GM12801 (cell line): ENCODE measurements around the gene KIRREL3.

Experiments
- CTCF ChIP-seq: IDR thresholded peaks from one replicate; pipeline ENCODE4 v1.5.1; 2011; ENCODE audit warnings: control low read depth; ENCODE audit not compliant: insufficient read length; ENCODE audit errors: extremely low read depth

Gene KIRREL3

DNA sequence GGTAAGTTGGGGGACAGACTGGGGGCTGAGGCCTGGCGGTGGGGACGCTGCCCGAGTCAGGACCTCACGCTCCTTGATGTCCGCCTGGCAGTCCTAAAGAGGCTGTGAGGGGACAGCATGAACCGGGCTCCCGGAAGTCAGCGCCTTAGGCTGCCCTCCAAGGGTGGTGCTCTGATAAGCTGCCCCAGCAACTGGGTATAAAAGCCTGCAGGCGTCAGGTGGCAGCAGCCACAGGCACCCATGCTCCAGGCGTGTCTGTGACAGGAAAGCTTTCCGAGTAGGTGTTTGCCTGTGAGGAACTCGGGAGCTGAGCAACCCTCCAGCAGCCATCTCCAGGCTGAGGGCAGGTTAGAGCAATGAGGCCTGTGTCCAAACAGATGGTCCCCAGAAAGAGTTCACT is 592.1 kb downstream of the KIRREL3 start:
- TF ChIP-seq CTCF = no peak

DNA sequence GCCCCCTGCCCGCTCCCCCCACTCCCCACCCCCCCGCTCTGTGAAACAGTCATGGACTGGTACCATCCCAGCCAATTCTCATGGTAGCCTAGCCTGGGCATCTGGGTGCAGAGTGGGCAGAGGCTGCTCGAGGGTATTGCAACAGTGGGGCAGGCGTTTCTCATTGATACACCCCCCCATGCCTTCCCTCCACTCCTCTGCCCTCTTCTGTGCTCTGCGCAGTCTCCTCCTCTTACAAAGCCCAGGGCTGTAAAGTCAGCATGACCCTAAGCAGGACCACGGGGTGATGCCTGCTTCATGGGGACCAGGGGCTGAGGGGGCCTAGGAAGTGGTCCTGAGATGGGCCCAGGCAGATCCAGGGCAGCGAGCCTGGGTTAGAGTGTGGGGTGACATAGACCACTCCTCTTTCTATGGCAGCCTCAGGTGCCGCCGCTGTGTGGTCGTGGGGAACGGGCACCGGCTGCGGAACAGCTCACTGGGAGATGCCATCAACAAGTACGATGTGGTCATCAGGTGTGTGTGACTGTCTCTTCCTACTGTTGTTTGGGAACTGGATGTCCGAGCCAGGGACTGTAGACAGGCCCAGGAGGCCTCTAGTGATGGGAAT is 592.8 kb downstream of the KIRREL3 start:
- no peak for TF ChIP-seq CTCF

- no peak for TF ChIP-seq CTCF
Measured at GRCh38 chr11:126407101-126407521, 593.5 kb downstream of the KIRREL3 start.

GRCh38 chr11:126406368-126406767 is 594.2 kb downstream of the KIRREL3 start:
- TF ChIP-seq CTCF = no peak

GRCh38 chr11:126405906-126406305 is 594.7 kb downstream of the KIRREL3 start:
- TF ChIP-seq CTCF = no peak

DNA sequence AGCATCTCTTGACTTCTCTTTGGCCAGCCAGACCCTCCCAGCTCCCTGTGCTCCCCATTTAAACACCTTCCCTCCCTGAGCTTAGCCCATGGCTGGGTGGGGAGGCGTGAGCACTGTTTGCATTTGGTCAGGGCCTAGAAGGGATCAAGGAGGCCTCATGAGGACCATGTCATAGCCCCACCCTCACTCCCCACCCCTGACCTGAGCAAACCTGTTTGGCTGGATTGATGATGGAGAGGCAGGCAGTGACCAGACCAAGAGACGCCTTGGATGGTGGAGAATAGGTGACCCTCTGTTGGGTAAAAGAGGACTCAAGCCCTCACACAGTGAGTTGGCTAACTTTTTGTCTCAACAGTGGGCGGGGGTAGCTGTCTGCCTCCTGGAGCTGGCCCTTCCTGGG is 595.2 kb downstream of the KIRREL3 start:
- no peak for TF ChIP-seq CTCF

DNA sequence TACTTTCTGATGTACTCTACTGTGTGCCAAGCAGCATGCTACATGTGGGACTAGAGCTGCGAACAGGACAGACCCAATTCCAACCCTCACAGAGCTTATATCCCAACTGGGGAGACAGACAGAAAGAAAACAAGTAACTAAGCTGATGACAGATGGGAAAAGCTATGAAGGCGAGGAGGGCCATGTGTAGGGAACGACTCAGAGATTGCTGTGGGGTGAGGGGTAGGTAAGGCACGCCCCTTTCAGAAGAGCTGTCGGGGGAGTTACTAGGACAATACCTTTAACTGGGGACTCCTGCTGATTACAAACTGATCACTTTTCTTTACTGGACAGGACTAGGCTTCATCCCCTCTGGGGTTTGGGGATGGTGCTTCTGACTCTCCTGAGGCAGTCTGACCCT is 596.2 kb downstream of the KIRREL3 start:
- no peak for TF ChIP-seq CTCF

DNA sequence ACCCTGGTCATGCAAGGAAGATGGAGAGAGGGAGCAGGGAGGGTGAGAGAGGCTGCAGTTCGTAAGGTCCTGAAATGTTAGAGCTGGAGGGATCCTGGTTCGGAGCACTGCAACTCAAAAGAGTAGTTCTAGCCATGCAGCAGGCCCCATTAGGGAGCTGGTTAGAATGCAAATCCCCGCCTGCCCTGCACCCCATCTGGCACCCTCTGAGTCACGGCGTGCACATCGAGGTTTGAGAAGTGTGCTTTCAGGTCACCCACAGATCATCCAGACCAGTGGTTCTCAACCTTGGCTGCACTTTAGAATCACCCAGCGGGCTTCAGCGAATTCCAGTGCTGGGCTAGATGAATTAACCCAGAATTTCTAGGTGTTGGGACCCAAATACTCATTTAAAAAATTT is 596.9 kb downstream of the KIRREL3 start:
- TF ChIP-seq CTCF = no peak
